GM19193 (cell line): Measurements from ENCODE around the gene CLEC2L.

ENCODE experiments used
- POLR2A ChIP-seq: IDR thresholded peaks from 4 replicates; pipeline ENCODE4 v1.6.1; 2011; ENCODE audit not compliant: insufficient read depth, insufficient read length; ENCODE audit errors: extremely low read depth

Gene CLEC2L

GRCh38 chr7:139500770-139501138, 22.7 kb upstream of the CLEC2L start:
- no peak for TF ChIP-seq POLR2A

GRCh38 chr7:139502226-139502625, 21.3 kb upstream of the CLEC2L start:
- no peak for TF ChIP-seq POLR2A

GRCh38 chr7:139505563-139505962, 17.9 kb upstream of the CLEC2L start:
- TF ChIP-seq POLR2A, result no peak

- no peak for TF ChIP-seq POLR2A
Measured at GRCh38 chr7:139509535-139509934, 13.9 kb upstream of the CLEC2L start.

- no peak for TF ChIP-seq POLR2A
Measured at GRCh38 chr7:139511315-139511714, 12.2 kb upstream of the CLEC2L start.

- TF ChIP-seq POLR2A, result no peak
Measured at GRCh38 chr7:139515266-139515665, 8.2 kb upstream of the CLEC2L start.

- no peak for TF ChIP-seq POLR2A
Measured at GRCh38 chr7:139521439-139521838, 2.0 kb upstream of the CLEC2L start.

- no peak for TF ChIP-seq POLR2A
Measured at GRCh38 chr7:139522830-139523198, 671 bp upstream of the CLEC2L start.

- TF ChIP-seq POLR2A, result no peak
Measured at GRCh38 chr7:139523968-139524815, 707 bp downstream of the CLEC2L start.

GRCh38 chr7:139525239-139525638, 1.8 kb downstream of the CLEC2L start:
- TF ChIP-seq POLR2A, result no peak

- no peak for TF ChIP-seq POLR2A
Measured at GRCh38 chr7:139525750-139526149, 2.3 kb downstream of the CLEC2L start.

- no peak for TF ChIP-seq POLR2A
Measured at GRCh38 chr7:139526578-139527544, 3.4 kb downstream of the CLEC2L start.

- no peak for TF ChIP-seq POLR2A
Measured at GRCh38 chr7:139531094-139531493, 7.6 kb downstream of the CLEC2L start.

- no peak for TF ChIP-seq POLR2A
Measured at GRCh38 chr7:139532636-139533155, 9.2 kb downstream of the CLEC2L start.

GRCh38 chr7:139534096-139534495, 10.6 kb downstream of the CLEC2L start:
- no peak for TF ChIP-seq POLR2A
